NCI-H2196 treated with DMSO at 0.1 percent for 48 hours (cell line): ENCODE data around the gene SHF.
"Not testable (repeated sequence)": the region's sequence is repeated elsewhere in the genome, so short reads cannot be mapped to it uniquely, and the experiment has no call there.

ENCODE experiments used
- DNase-seq: peaks from one replicate; lab custom pipeline; 2025; ENCODE audit not compliant: unreplicated experiment; lab: John Stamatoyannopoulos, UW

The SHF gene, protein sequence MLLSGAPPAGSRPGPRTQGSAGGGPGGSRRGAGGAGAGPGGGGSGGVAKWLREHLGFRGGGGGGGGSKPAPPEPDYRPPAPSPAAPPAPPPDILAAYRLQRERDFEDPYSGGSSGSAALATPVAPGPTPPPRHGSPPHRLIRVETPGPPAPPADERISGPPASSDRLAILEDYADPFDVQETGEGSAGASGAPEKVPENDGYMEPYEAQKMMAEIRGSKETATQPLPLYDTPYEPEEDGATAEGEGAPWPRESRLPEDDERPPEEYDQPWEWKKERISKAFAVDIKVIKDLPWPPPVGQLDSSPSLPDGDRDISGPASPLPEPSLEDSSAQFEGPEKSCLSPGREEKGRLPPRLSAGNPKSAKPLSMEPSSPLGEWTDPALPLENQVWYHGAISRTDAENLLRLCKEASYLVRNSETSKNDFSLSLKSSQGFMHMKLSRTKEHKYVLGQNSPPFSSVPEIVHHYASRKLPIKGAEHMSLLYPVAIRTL

DNA sequence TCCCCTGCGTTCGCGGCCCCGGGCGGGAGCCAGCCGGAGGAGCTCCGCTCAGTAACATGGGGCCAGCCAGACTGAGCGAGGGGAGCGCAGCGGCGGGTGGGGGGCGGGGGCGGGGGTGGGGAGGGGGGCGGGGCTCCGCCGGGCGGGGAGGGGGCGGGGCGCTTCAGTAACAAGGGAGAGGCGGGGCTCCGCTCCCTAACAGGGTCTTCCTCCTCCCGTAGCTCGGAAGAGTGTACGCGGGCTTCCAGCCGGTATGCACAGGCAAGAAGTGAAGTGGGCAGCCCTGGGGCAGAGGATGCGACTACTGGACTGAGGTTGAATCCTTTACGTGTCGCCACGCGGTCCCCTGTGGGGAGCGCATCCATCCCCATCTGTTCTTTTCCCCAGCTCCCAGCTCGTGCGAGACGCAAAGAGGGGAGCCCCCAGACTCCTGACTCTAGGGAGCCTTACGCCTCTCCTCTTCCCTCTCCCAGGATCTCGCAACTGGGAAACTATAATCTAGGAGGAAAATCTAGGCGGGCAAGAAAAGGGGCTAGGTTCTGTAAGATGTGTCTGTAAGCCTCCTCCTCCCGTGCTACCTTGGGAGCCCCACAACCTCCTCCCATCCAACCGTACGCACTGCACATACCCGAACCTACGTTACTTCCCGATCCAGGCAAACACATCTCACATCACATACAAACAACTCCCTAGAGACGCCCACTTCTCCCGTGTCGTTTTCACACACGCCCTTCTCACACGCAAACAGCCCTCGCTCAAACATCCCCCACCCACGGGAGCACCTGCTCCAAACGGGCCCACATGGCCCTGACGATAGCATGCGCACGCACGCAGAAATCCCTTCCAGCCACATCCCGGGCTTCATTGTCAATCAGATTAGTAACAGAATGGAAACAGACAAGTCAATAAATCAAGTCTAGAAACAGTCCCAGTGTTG lies at the start of gene SHF:
Gene SHF, minus strand, starts transcription at position 73 of the 937 bp plus-strand sequence. Its CDS starts 15 bp downstream, at position 58.
- no peak for DNase-seq

DNA sequence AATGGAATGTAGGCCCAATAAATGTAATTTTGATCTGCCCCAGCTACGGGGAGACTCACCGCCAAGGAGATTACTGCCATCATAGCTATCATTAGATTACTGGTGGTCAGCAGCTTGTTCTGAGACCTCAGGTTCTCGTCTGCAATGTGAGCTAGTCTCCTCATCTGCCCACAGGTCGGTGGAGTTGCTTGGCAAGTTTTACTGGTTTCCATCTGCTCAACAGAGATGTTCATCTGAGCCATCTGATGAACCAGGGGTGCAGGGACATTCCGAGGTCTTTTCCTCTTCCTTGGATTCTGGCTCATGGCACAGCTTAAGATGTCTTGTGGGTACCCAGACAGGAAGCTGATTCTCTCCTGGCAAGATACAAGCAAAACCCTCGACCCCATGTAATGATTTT lies 49.0 kb upstream of the SHF start:
- DNase-seq: not testable (repeated sequence)

DNA sequence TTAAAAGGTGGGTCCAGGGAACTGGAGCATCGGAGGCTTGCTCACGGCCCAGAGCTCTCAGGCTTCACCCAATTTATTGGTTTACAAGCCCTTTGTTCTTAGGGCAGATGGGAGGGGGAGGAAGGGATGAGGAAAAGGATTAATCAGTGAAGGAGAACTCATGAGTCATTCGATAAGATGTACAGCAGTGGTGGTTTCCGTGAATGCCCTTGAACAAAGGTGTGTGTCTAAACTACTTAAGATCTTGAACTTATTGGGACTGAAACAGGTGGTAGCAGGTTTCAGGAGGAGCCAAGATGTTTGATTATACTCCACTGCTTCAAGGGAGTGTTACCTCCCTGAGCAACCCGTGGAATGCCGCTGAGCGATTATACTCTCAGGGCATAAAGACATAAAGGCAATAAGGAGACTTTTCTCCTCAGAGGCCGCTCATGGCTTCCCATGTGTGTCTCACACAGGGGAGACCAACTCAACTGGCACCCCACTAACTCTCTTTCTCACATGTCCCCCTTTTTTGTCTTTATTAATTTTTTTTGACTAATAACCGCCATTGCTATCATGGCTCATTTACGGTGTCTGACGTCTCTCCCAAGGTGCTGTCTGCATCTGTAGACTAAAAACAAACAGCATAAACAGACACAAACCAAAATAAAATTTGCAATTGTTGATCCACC lies 46.9 kb upstream of the SHF start:
- DNase-seq: no peak

DNA sequence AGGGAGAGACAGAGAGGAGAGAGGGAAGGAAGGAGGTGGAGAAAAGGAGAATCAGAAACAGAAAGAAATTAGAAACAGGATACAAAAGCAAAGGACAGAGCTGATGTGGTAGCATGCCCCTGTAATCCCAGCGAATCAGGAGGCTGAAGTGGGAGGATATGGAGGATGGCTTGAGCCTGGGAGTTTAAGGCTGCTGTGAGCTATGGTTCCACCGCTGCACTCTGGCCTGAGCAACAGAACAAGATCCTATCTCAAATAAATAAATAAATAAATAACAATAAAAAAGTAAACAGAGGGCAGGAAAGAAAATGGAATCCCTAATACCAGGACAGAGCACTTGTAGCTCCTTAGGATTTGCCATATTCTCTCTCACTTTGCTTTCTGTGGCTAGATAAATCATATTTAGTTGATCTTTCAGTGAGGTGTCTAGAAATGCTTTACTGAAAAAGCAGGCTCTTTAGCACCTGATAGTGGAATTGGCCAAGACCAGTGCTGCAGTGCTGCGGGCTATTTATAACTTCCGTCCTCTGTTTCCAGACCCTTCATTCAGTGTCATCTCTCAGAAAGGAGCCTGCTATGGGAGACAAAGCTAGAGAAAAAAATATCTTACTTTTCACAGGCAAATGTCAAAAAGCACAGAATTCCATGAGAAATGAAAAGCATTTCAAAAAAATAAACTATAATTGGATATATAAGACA lies 44.2 kb upstream of the SHF start:
- no peak for DNase-seq

DNA sequence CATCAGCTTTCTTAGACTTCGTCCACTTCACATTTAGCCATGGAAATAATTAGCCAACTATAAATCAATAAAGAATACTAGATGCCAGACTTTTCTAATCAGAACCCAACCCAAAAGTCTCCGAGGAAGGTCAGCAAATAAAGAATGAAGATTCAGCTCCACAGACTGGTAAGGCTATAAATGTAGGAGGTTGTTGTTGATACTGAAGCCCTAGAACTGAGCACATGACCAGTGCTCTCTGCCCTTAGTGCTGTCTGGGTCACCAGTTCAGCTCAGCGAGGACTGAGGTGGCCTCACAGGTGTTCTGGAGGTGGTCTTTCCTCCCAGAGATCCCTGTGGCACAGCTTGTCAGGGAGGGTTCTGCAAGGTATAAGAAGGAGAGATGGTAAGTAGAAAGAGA lies 43.4 kb upstream of the SHF start:
- DNase-seq: no peak

DNA sequence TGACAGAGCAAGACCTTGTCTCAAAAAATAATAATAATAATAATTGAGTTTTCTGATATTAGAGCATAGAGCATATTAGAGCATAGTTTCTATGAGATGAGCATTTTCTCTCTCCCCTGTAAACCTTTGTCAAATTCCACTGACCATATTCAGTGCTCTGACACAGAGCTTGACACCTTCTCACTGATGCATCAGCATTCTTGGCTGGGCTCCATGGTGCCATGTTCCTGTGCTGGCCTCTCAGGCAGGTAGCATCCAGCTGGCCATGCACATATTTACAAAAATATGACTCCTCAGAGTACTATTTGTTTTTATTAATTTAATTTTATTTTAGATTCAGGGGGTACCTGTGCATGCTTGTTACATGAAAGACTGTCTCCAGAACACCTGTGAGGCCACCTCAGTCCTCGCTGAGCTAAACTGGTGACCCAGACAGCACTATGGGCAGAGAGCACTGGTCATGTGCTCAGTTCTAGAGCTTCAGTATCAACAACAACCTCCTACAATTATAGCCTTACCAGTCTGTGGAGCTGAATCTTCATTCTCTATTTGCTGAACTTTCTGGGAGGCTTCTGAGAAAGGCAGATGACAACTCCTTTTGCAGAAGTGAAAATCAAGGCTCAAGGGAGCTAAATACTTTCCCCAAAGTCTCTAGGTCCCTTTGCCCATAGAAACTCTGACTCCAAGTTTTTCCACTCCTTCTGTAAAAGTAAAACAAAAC lies 42.6 kb upstream of the SHF start:
- no peak for DNase-seq

DNA sequence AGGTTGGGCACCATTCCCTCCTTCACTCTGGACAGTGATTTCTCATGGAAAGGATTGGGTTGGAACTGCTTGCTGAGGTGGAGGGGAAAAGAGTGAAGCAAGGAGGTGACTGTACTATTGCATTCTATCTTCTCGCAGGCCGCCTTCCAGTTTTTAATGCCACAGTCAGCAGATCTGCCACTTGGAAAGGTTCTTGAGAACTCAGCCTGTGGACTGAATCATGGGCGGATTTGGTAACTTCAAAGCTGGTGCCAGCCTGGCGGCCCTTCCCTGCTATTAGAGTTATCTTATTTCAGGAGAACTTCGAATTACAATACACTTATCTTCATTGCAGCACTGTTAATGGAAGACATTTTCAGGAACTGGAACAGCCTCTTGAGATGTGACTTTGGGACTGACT lies 41.2 kb upstream of the SHF start:
- no peak for DNase-seq

DNA sequence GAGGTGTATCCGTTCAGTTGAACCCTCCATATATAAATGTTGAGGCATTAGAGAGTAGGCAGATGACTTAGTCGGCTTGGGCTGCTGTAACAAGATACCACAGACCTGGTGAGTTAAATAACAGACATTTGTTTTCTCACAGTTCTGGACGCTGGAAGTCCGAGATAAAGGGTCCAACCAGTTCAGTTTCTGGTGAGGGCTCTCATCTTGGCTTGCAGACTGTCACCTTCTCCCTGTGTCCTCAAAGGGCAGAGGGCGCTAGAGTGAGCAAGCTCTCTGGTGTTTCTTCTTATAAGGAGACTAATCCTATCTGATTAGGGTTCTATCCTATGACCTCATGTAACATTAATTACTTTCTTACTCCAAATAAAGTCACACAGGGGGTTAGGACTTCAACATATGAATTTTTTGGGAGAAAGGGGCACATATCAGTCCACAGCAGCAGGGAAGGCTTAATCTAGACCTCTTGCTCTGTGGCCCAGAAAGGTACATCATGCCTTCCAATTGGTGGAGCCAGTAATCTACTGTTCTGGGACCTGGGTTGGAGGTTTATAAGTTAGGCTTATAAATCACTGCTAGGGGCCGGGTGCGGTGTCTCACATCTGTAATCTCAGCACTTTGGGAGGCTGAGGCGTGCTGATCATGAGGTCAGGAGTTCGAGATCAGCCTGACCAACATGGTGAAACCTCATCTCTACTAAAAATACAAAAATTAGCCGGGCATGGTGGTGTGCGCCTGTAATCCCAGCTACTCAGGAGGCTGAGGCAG lies 37.9 kb upstream of the SHF start:
- DNase-seq: no peak

DNA sequence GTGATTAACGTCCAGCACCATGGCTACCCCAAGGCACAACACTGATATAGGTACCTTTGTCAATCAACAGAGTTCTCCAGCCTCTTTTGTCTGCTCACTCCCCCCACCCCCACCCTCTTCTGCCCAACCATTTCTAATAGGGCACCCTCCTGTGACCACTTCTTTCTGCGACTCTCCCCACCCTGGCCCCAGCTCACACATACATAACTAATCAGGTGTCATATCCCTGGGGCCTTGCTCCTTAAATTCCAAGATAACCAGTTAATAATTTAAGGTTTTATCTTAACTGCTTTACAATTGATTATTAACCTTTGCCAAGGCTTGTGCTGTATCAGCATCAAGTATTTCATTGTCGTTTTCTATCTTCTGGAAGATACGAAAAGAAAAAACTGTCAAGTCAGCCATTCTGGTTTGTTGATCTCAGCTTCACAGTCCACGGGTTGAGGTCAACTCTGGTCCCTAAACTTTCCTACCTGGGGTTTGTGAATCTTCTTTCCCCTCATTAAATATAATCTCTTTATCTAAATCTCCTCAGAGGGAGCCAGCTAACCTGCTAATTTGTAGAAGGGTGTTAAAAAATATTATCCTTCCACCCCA lies 37.0 kb upstream of the SHF start:
- DNase-seq: no peak

DNA sequence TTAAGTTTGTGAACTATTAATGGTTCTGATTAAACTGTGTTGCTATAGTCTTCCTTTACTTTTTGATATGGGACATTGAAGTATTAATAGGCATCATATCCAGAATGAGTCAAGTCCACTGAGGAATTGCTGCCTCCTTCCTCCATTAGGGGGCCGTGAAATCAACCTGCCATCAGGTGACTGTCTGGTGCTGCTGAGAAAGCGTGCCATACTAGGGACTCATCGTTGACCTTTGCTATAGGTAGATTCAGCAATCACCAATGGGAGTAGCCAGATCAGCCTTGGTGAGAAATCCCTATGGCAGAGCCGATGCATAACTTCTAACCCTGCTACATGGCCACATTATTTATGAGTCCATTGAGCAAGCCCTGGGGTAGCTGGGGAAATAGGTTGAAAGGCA lies 34.2 kb upstream of the SHF start:
- DNase-seq: no peak

DNA sequence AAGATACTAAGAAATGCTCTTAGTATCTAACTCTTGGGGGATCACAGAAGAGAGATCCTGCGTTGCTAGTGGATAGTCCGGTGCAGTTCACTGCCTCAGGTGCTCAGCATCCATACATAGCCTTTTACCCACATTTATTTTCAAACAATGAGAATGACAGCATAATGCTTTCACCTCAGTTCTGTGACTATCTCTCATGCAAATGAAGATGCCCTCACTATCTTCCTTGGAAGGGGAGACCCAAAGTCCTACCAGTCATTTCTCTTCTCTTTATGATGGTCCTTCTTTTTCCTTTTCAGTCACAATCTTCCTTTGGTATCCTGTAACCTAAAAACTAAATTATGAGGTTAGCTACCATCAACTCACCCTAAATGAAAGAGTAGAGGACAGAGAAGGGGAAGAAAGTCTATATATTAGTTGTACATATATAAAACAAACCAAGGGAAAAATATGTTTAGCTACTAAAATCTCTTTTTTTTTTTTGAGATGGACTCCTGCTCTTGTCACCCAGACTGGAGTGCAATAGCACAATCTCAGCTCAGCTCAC lies 33.4 kb upstream of the SHF start:
- DNase-seq: no peak

DNA sequence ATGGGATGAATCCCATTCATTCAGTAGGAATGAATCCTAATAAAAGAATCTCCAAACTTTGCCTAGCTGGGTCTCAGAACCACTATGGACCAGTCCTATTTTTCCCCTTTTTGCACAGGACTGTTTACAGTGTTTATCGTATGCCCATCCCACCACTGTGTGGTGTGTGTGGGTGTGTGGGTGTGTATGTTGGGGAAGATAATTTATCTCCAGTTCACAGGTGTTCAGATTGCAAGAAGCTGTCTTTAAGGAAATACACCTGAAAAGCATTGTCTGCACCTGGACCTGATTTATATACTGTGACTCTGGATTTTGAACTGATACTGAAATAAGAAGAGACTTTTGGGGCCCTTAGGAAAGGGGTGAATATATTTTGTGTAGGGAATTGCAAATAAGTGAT lies 24.7 kb upstream of the SHF start:
- DNase-seq: no peak

DNA sequence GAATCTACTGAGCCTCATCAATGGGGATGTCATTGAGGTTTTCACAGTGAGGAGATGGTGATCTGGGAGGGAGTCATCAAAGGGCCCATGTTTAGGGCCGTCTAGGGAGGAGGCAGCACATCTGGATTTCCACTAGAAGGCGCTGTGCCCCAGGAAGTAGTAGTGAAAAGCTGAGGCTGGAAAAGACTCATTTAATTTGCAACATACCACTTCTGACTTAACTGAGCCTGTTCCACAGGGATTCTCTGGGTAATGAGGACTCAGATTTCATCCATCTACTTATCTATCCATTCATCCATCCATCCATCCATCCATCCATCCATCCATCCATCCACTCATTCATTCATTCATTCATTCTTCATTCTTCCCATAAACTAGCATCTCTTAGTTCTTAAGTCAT lies 17.4 kb upstream of the SHF start:
- peak; percentile 42 for DNase-seq

DNA sequence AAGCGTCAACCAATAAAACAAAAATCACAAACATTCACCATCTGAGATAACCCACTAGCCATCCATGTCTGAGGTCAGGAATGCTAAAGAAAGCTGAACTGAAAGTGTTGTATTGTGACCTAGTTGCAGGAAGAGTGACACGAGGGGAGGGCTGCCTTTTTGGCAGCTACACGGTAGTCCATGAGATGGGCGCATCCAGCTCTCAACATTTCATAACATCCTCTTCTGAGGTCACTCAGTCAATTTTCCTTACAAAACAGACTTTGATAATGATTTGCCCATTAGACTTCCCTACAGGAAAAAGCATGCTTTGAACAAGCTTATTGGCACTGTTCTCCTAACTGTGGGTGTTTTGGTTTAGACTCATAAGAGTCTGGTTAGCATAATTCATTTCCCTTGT lies 15.4 kb upstream of the SHF start:
- no peak for DNase-seq

DNA sequence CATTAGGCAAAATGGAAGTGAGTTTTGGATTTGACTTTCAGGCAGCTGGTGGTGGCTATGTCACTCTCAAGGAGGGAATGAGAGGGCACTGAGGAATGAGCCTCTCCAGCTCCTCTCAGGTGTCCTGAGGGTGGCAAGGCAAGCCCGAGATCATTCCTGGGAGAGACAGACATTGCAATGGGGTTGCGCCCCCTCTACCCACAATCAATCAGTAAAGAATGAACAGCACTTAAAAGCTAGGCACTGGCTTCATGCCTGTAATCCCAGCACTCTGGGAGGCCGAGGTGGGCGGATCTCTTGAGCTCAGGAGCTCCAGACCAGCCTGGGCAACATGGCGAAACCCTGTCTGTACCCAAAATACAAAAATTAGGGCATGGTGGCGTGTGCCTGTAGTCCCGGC lies 14.1 kb upstream of the SHF start:
- no peak for DNase-seq

DNA sequence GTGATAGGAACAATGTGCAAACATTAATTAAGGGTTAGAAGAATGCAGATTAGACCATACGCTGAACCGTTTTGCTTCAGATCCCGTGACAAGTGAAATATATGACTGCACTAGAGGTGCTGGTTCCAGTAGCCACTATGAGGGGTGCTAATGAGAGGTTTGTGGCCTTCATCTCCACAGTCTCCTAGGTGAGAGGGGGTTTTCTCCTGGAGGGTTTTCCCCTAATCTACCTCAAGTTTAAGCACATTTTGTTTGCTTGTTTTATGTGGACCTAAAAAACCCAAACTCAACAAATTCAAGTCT lies 13.7 kb upstream of the SHF start:
- DNase-seq: no peak

DNA sequence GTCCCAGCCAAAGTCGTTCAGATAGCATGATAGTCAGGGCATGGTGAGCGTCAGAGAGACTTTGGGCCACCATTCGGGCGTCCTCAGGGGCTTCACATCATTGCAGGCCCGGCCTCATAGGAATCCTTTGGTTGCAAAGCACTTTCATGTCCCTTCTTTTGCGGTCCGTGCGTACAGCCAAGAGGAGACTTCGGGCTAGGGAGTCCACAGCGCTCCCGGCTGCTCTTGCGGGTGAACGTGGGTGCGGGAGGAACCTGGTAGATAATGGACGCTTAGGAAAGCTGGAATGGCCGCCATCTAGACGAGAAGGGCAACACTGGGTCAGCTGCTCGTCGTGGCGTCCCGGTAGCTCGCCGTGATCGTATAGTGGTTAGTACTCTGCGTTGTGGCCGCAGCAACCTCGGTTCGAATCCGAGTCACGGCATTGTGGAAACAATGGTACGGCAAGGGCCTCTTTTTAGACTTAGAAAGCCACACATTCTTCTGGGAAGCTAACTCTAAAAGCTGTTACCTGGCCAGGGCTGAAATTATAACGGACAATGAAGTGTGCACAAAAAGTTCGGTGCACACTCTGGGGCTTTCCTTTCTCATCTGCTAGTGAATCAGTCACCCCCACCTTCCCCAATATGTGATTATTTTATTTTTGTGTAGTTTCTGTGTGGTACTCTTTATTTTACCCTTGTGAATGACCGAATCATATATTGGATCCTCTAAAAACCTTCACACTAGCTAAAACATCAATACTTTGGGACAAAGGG lies 13.2 kb upstream of the SHF start:
- DNase-seq: peak; percentile 9
